OCI-LY1 (cell line): ENCODE data around the gene KLF18.

ENCODE experiments used
- H2AFZ ChIP-seq: fragments of 200-600 bp; sonication (generic), shearing (Covaris generic); 2 replicates; pipeline ENCODE4 v1.6.0; 2014; ENCODE audit warnings: antibody characterized with exemption, mild to moderate bottlenecking, low read length
- H3F3A ChIP-seq: fragments of 200-600 bp; sonication (generic), shearing (Covaris generic); 2 replicates; pipeline ENCODE4 v1.6.0; 2014; ENCODE audit warnings: mild to moderate bottlenecking, antibody characterized with exemption, low read length, moderate library complexity; ENCODE audit not compliant: insufficient read depth
- H3K27ac ChIP-seq: fragments of 200-600 bp; sonication (generic); 2 replicates; pipeline ENCODE4 v1.5.1; 2014; ENCODE audit warnings: low read length, mixed run types, mild to moderate bottlenecking, low read depth; ENCODE audit not compliant: poor library complexity, severe bottlenecking
- H3K27me3 ChIP-seq: fragments of 200-600 bp; sonication (generic); 2 replicates; pipeline ENCODE4 v1.6.0; 2014; ENCODE audit warnings: antibody characterized with exemption, mild to moderate bottlenecking, low read length, moderate library complexity; ENCODE audit not compliant: insufficient read depth
- H3K36me3 ChIP-seq: fragments of 200-600 bp; sonication (generic); 2 replicates; pipeline ENCODE4 v1.6.1; 2014; ENCODE audit warnings: mild to moderate bottlenecking, antibody characterized with exemption, low read length, moderate library complexity, mixed read lengths; ENCODE audit not compliant: insufficient read depth
- H3K4me1 ChIP-seq: fragments of 200-600 bp; sonication (generic); 2 replicates; pipeline ENCODE4 v1.5.1; 2014; ENCODE audit warnings: mild to moderate bottlenecking, low read length, moderate library complexity; ENCODE audit not compliant: insufficient read depth, severe bottlenecking
- H3K4me2 ChIP-seq: fragments of 200-600 bp; sonication (generic), shearing (Covaris generic); 2 replicates; pipeline ENCODE4 v1.6.1; 2014; ENCODE audit warnings: low read length
- H3K4me3 ChIP-seq: fragments of 200-600 bp; sonication (generic); 2 replicates; pipeline ENCODE4 v1.5.1; 2014; ENCODE audit warnings: low read length, low read depth, mild to moderate bottlenecking, mixed read lengths; ENCODE audit not compliant: poor library complexity, severe bottlenecking
- H3K79me2 ChIP-seq: fragments of 200-600 bp; shearing (Covaris generic); 2 replicates; pipeline ENCODE4 v1.6.1; 2016; ENCODE audit warnings: mixed run types, low read length, mixed read lengths; ENCODE audit not compliant: insufficient read depth
- H3K9ac ChIP-seq: fragments of 200-600 bp; sonication (generic), shearing (Covaris generic); 2 replicates; pipeline ENCODE4 v1.6.1; 2014; ENCODE audit warnings: mild to moderate bottlenecking, low read length, mixed read lengths
- H3K9me2 ChIP-seq: fragments of 200-600 bp; sonication (generic), shearing (Covaris generic); 2 replicates; pipeline ENCODE4 v1.6.1; 2014; ENCODE audit warnings: low read depth, mild to moderate bottlenecking, low read length, mixed read lengths
- H3K9me3 ChIP-seq: fragments of 200-600 bp; shearing (Covaris generic); 2 replicates; pipeline ENCODE4 v1.6.1; 2014; ENCODE audit warnings: low read length, mixed read lengths
- H4K20me1 ChIP-seq: fragments of 200-600 bp; sonication (generic), shearing (Covaris generic); 2 replicates; pipeline ENCODE4 v1.6.0; 2016; ENCODE audit warnings: mild to moderate bottlenecking, low read length; ENCODE audit not compliant: insufficient read depth
- CTCF ChIP-seq: fragments of 200-600 bp; sonication (generic), shearing (Covaris generic); IDR thresholded peaks from 2 replicates; pipeline ENCODE4 v1.5.1; 2017; ENCODE audit warnings: mild to moderate bottlenecking, antibody characterized with exemption, low read length, moderate library complexity, mixed read lengths
- EZH2 ChIP-seq: fragments of 200-600 bp; sonication (generic), shearing (Covaris generic); IDR thresholded peaks from 2 replicates; pipeline ENCODE4 v1.8.0; 2017; ENCODE audit warnings: borderline replicate concordance, mixed run types, mild to moderate bottlenecking, antibody characterized with exemption, low read length, moderate library complexity, mixed read lengths

The KLF18 gene

GRCh38 chr1:44151808-44152207 is 10.4 kb upstream of the KLF18 start:
- Histone ChIP-seq H3K79me2 (no peaks in the 10 kb centered on the region), H3K4me2 (no peak overlapping the region), H3K4me3 (no peak overlapping the region), H3K9ac (no peak overlapping the region), H3K27ac (no peak overlapping the region), H4K20me1 (no peaks in the 10 kb centered on the region), H3K9me2 (no peaks in the 10 kb centered on the region), H3K36me3 (no peaks in the 10 kb centered on the region), H3K27me3 (no peaks in the 10 kb centered on the region), H2AFZ (no peak overlapping the region), H3F3A (no peaks in the 10 kb centered on the region), H3K4me1 (no peaks in the 10 kb centered on the region), H3K9me3 (no peaks in the 10 kb centered on the region)
- TF ChIP-seq EZH2 (no peak), CTCF (no peak)

- Histone ChIP-seq H3K36me3 (no peaks in the 10 kb centered on the region), H3K27me3 (no peaks in the 10 kb centered on the region), H3K4me1 (no peaks in the 10 kb centered on the region), H4K20me1 (no peaks in the 10 kb centered on the region), H3F3A (no peaks in the 10 kb centered on the region), H3K9me2 (no peaks in the 10 kb centered on the region), H2AFZ (no peak overlapping the region), H3K27ac (no peak overlapping the region), H3K9me3 (no peaks in the 10 kb centered on the region), H3K9ac (no peak overlapping the region), H3K79me2 (no peaks in the 10 kb centered on the region), H3K4me3 (no peak overlapping the region), H3K4me2 (no peak overlapping the region)
- TF ChIP-seq CTCF, result no peak
- TF ChIP-seq EZH2, result no peak
Observed at GRCh38 chr1:44151332-44151731, 9.9 kb upstream of the KLF18 start.

GRCh38 chr1:44147582-44147981 is 6.2 kb upstream of the KLF18 start:
- no peaks in the 10 kb centered on the region for H3K9me2 ChIP-seq
- peaks cover 7% of the 10 kb centered on the region; the same call in 1 of the 2 replicates for H3K9me3 ChIP-seq
- H2AFZ ChIP-seq, result no peak overlapping the region
- no peak overlapping the region for H3K4me3 ChIP-seq
- no peaks in the 10 kb centered on the region for H3F3A ChIP-seq
- no peaks in the 10 kb centered on the region for H3K36me3 ChIP-seq
- no peaks in the 10 kb centered on the region for H3K27me3 ChIP-seq
- H4K20me1 ChIP-seq, result no peaks in the 10 kb centered on the region
- H3K4me2 ChIP-seq, result no peak overlapping the region
- no peaks in the 10 kb centered on the region for H3K79me2 ChIP-seq
- TF ChIP-seq CTCF (no peak), EZH2 (no peak)
- no peaks in the 10 kb centered on the region for H3K4me1 ChIP-seq
- no peak overlapping the region for H3K27ac ChIP-seq
- no peak overlapping the region for H3K9ac ChIP-seq
